Prostate gland (tissue), 2 donors: ENCODE measurements around the gene RNF141.

Experiments
- CTCF ChIP-seq, 4 experiments: fragments of 200-600 bp in 2 of 4; fragments of 450-650 bp in 2 of 4; sonication (generic) in 2 of 4; IDR thresholded peaks; 1 replicate in 3 of 4; 2 replicates in 1 of 4; pipeline ENCODE4 v1.5.1; 2016 to 2019; ENCODE audit warnings: antibody characterized with exemption in 4 of 4, mild to moderate bottlenecking in 2 of 4, moderate library complexity in 2 of 4
- POLR2AphosphoS5 ChIP-seq: sonication (generic); formaldehyde crosslinking; IDR thresholded peaks from one replicate; pipeline ENCODE4 v1.6.1; 2017; ENCODE audit warnings: antibody characterized with exemption

DNA sequence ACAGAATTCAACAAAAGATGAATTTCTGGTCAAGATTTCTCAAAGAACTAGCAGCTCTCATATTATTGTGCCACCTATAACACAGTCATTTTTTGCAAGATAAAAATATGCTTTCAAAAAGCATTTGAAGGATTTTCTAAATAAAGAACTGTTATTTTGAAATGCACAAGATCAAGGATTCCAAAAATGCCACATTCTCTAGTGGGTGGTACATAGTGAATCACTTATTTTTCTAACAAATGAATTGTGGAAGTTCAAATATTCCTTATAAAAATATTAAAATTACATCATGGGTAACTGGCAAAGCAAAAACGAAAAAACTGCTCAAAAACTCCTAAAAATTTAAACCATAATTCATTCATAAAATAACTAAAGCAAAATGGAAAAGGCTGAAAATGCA, 2.1 kb downstream of the RNF141 start:
- TF ChIP-seq POLR2AphosphoS5 = no peak
- TF ChIP-seq CTCF (IDR thresholded peaks at IDR 0.05) = no peak
